Retinal pigment epithelial cell (primary cell): ENCODE measurements around the gene SERPINB7.

Experiments
- DNase-seq: peaks from one replicate; pipeline ENCODE4 v3.0.0-alpha.2; 2010; ENCODE audit warnings: low read depth
- H3K4me3 ChIP-seq: 2 replicates; pipeline ENCODE4 v1.5.1; 2011; ENCODE audit warnings: mild to moderate bottlenecking, low read length, control low read depth, moderate library complexity
- CTCF ChIP-seq: conservative IDR thresholded peaks from 2 replicates; pipeline ENCODE4 v1.5.1; 2011; ENCODE audit warnings: low read depth, low read length, control low read depth, inconsistent platforms

SERPINB7 gene, protein sequence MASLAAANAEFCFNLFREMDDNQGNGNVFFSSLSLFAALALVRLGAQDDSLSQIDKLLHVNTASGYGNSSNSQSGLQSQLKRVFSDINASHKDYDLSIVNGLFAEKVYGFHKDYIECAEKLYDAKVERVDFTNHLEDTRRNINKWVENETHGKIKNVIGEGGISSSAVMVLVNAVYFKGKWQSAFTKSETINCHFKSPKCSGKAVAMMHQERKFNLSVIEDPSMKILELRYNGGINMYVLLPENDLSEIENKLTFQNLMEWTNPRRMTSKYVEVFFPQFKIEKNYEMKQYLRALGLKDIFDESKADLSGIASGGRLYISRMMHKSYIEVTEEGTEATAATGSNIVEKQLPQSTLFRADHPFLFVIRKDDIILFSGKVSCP

GRCh38 chr18:63775166-63775730, at the start of gene SERPINB7:
Gene SERPINB7, plus strand, starts transcription at chr18:63775418. Its CDS starts 6,955 bp downstream, at chr18:63782373.
- no peak for TF ChIP-seq CTCF
- H3K4me3 ChIP-seq = no peak within 1 kb of the TSS
- DNase-seq = no peak

DNA sequence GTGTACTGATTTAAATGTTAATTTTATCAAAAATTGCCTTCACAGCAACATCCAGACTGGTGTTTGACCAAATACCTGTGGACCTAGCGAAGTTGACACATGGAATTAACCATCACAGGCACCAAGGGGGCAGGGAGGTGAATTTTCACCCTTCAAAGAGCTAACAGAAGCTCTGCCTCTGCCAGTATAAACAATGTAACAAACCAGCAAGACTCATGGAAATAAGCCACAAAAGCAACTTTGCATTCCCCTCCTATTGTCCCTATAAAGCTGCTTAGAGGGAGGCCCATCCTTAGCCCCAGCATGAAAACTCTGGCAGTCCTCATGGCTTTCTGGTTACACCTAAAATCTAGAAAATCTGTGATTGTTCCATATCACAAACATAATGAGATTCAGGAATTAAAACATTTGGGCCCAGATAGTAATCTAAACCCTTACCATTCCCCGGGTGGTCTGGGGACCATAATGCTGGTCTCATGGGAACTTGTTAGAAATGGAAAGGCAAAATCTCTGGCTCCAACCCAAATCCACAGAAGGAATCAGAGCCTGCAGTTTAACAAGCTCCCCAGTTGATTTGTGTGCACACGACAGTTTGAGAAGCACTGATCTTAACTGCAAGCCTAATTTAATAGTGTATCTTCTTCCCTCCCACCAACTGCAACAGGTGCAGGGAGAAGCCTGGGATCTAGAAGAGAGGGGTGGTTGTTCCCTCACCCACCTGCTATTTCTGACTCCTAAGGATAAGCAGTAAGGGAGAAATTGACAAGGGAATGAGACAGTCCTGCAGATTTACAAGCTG, 49.3 kb upstream of the SERPINB7 start:
- no peak for DNase-seq
- TF ChIP-seq CTCF = no peak
- H3K4me3 ChIP-seq = no peak overlapping the region

GRCh38 chr18:63730773-63731172, 44.4 kb upstream of the SERPINB7 start:
- no peak overlapping the region for H3K4me3 ChIP-seq
- no peak for DNase-seq

DNA sequence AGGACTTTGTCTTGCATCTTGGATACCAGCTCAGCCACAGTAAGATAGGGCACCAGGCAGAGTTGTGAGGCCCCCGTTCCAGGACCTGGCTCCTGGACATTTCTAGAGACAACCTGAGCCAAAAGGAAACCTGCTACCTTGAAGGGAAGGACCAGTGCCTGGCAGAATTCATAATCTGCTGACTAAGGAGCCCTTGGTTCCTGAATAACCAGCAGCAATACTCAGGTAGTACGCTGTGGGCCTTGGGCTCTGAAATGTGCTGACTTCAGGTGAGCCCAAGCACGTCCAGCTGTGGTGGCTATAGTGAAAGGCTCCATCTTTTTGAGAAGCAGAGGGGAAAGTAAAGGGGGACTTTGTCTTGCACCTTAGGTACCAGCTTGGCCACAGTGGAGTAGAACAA, 44.0 kb upstream of the SERPINB7 start:
- DNase-seq = no peak
- H3K4me3 ChIP-seq = no peak overlapping the region
- TF ChIP-seq CTCF = no peak

More at GRCh38 chr18:63730773-63731172, 44.4 kb upstream of the SERPINB7 start:
- no peak for TF ChIP-seq CTCF

- DNase-seq = no peak
- TF ChIP-seq CTCF = no peak
- no peak overlapping the region for H3K4me3 ChIP-seq
Observed at GRCh38 chr18:63736876-63737275, 38.3 kb upstream of the SERPINB7 start.

DNA sequence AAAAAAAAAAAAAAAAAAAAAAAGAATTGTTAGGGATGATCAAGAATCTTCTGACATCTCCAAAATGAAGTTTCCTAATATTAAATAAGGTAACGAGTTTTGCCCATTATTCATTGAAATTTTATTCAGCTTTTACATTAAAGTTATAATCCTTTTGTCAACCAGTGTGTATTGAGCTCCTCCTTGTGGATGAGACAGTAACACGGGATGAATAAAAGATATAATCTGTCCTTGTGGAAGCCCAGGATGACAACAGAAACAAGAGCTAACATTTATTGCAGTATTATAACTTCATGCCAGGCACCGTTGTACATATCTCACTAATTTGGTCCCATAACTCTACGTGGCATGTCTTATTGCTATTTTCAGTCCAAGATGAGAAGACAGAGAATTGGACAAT, 33.4 kb upstream of the SERPINB7 start:
- TF ChIP-seq CTCF = peak; percentile 56
- no peak for DNase-seq
- no peak overlapping the region for H3K4me3 ChIP-seq
